GM19023 (cell line): ENCODE measurements around the gene PLA2G6.

Experiments used
- ATAC-seq: cut with Tn5 transposase; IDR thresholded peaks from one replicate; pipeline ENCODE4 v1.9.1; 2021; ENCODE audit warnings: mild to moderate bottlenecking, moderate library complexity; ENCODE audit not compliant: unreplicated experiment

The PLA2G6 gene, protein sequence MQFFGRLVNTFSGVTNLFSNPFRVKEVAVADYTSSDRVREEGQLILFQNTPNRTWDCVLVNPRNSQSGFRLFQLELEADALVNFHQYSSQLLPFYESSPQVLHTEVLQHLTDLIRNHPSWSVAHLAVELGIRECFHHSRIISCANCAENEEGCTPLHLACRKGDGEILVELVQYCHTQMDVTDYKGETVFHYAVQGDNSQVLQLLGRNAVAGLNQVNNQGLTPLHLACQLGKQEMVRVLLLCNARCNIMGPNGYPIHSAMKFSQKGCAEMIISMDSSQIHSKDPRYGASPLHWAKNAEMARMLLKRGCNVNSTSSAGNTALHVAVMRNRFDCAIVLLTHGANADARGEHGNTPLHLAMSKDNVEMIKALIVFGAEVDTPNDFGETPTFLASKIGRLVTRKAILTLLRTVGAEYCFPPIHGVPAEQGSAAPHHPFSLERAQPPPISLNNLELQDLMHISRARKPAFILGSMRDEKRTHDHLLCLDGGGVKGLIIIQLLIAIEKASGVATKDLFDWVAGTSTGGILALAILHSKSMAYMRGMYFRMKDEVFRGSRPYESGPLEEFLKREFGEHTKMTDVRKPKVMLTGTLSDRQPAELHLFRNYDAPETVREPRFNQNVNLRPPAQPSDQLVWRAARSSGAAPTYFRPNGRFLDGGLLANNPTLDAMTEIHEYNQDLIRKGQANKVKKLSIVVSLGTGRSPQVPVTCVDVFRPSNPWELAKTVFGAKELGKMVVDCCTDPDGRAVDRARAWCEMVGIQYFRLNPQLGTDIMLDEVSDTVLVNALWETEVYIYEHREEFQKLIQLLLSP

GRCh38 chr22:38181453-38182200, at the start of gene PLA2G6:
Gene PLA2G6, minus strand, starts transcription at chr22:38181830. Its CDS starts 12,404 bp downstream, at chr22:38169426.
- ATAC-seq, result peak; percentile 85

- no peak for ATAC-seq
Measured at GRCh38 chr22:38230916-38231315, 49.3 kb upstream of the PLA2G6 start.

- no peak for ATAC-seq
Measured at GRCh38 chr22:38230108-38230825, 48.6 kb upstream of the PLA2G6 start.

- no peak for ATAC-seq
Measured at GRCh38 chr22:38228873-38229740, 47.5 kb upstream of the PLA2G6 start.

- no peak for ATAC-seq
Measured at GRCh38 chr22:38228326-38228872, 46.8 kb upstream of the PLA2G6 start.

DNA sequence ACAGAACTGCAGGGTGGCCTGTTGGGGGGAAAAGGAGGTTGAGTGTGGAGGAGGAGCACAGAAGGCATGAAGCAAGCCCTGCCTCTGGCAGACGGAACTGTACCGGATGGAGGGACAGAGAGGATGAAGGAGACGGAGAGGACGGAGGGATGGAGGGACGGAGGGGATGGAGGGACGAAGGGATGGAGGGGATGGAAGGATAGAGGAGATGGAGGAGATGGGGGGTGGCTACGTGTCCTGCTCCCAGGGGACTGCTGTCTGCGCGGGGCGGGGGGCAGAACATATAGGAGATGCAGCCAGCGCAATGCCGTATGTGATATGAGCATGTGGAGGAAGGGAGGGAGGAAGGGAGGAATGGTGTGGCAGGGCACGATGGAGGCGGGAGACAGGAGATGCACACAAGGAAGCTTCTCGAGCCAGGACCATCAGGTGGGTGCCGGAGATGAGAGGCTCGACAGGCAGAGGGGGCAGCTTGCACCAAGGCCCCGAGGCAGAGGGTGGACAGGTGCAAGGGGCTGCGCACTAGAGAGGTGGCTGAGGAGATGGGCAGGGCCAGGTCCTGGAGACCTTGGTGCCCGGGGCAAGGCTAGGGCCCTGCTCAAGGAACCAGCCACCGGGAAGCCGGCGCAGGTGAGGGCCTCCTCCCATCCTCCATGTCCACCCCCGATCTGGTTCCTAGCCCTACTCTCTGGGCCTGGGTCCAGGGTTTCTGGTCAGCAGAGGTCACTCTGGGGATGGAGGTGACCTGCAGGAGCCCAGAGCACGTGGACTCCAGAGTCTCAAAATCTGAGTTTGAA, 45.4 kb upstream of the PLA2G6 start:
- no peak for ATAC-seq

DNA sequence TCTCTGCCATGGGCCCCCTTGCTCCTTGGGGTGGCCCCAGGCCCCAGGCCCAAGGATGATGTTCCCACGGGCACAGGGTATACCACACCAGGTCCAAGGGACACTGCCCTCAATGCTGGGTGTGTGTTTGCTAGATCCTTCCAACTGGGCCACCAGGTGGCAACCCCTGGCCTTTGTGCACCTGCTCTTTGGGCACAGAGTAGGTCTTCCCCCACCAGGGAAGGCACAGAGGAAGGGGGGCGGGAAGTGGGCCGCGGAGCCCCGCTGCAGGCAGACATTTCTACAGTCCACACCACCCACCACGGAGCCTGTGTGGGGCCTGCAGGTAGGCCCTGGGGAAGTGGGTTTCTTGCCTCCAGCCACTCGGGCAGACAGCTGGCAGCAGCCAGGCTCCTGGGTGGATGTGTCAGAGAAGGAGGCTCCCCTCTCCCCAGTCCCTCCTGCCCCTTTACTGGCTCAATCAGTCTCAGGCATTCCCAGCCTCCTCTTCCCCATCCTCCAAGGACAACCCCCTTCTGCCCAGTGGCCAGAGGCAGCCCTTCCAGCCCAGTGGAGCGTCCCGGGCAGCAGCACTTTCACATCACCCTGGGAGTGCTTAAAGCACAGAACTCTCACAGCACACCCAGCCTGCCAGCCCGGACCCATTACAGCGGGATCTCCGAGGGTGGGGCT, 41.8 kb upstream of the PLA2G6 start:
- ATAC-seq, result no peak

GRCh38 chr22:38222797-38223119, 41.1 kb upstream of the PLA2G6 start:
- no peak for ATAC-seq

- ATAC-seq, result no peak
Measured at GRCh38 chr22:38221908-38222796, 40.5 kb upstream of the PLA2G6 start.

GRCh38 chr22:38221407-38221806, 39.8 kb upstream of the PLA2G6 start:
- ATAC-seq, result no peak

DNA sequence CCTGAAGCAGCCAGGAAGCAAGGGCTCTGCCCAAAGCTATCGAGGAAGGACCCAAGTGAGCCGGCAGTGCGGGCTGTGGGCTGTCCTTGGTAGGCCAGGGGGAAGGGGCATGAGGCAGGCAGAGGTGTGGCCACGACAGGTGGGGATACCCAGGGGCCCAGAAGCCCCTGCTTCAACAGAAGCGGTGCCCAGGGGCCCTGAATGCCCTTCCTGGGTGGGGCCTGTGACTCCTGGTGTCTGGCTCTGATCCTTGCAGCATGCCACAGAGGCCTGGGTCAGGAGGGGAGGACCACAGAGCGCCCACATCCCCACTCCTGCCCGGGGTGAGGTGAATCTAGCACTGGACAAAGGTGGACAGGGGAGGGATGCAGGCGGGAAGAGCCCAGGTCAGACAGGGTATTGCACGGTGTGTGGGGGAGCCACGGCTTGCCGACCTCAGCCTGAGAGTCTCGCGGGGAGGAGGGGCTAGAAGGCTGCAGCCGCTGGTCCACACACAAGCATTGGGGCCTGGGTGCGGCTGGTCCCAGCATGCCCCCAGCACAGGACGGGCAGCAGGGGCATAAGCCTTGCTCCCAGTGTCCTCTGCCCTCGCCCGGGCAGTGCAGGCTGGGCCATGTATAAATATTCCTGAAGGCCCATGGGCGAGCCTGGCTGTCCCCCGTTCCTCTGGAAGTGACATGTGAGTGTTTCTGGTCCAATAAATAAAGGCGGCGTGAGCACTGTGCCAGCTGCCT, 39.2 kb upstream of the PLA2G6 start:
- ATAC-seq, result no peak

GRCh38 chr22:38220163-38220562, 38.5 kb upstream of the PLA2G6 start:
- ATAC-seq, result no peak

GRCh38 chr22:38219632-38220031, 38.0 kb upstream of the PLA2G6 start:
- ATAC-seq, result no peak

GRCh38 chr22:38218661-38219622, 37.3 kb upstream of the PLA2G6 start:
- no peak for ATAC-seq
